ENCODE measurements around the gene TAS2R46. TPM values are rescaled to one million over a fixed set of nuclear protein-coding genes. Genes with fewer than 3 reads are reported as not detected.

Gene TAS2R46
- total and polyA plus RNA-seq, 2 of the 13 experiments (the other 11 are each of a cell fraction or from before 2014, with no cell fraction given): 0.16 to 3.5 TPM

GRCh38 chr12:11015775-11016430 lies 46.2 kb downstream of the TAS2R46 start (continued):
- TF ChIP-seq KIAA2018 (CRISPR knock-in tag; IDR thresholded peaks at IDR 0.05; ENCODE audit: borderline replicate concordance) (no peak), ZNF550 (CRISPR knock-in tag; IDR thresholded peaks at IDR 0.05; ENCODE audit: borderline replicate concordance) (no peak), SKI (IDR thresholded peaks at IDR 0.05; ENCODE audit: partially characterized antibody) (peak; percentile 24), MEIS2 (CRISPR knock-in tag; IDR thresholded peaks at IDR 0.05) (peak; percentile 70), ZNF615 (CRISPR knock-in tag; IDR thresholded peaks at IDR 0.05; ENCODE audit: borderline replicate concordance) (no peak), ZMYM2 (CRISPR knock-in tag; IDR thresholded peaks at IDR 0.05) (peak; percentile 76), ATM (IDR thresholded peaks at IDR 0.05; ENCODE audit: borderline replicate concordance) (no peak), AHDC1 (CRISPR knock-in tag; IDR thresholded peaks at IDR 0.05; ENCODE audit: borderline replicate concordance) (peak; percentile 97; the same call in 1 of the 2 replicates), ZNF382 (CRISPR knock-in tag; IDR thresholded peaks at IDR 0.05; ENCODE audit: borderline replicate concordance) (no peak), MYC (CRISPR knock-in tag; IDR thresholded peaks at IDR 0.05; ENCODE audit: borderline replicate concordance) (0 out of 2 replicates have a peak, but pooled peaks have one; percentile 11), ZKSCAN8 (CRISPR knock-in tag; IDR thresholded peaks at IDR 0.05; ENCODE audit: borderline replicate concordance) (0 out of 2 replicates have a peak, but pooled peaks have one; percentile 16), ZNF710 (CRISPR knock-in tag; IDR thresholded peaks at IDR 0.05; ENCODE audit: borderline replicate concordance) (peak; percentile 88; the same call in 1 of the 2 replicates), TEAD3 (CRISPR knock-in tag; optimal IDR thresholded peaks at IDR 0.05; ENCODE audit: borderline replicate concordance) (peak; percentile 92)

Measured in HepG2 (cell line).